IPS-18c (cell line): Measurements from ENCODE around the gene CA5A.

ENCODE experiments used
- H3K4me3 ChIP-seq: 2 replicates; pipeline ENCODE4 v1.7.0; 2013; ENCODE audit warnings: low read depth, mild to moderate bottlenecking, low read length, moderate library complexity; ENCODE audit not compliant: insufficient read depth
- H3K9me3 ChIP-seq: one replicate; pipeline ENCODE4 v1.6.1; 2013; ENCODE audit warnings: mild to moderate bottlenecking, low read length, moderate library complexity; ENCODE audit not compliant: control insufficient read depth, insufficient read depth

Gene CA5A

GRCh38 chr16:87851601-87852000 is 84.7 kb downstream of the CA5A start:
- Histone ChIP-seq H3K4me3 (no peak overlapping the region), H3K9me3 (no peaks in the 10 kb centered on the region)

- no peak overlapping the region for H3K4me3 ChIP-seq
- no peaks in the 10 kb centered on the region for H3K9me3 ChIP-seq
Observed at GRCh38 chr16:87851141-87851587, 85.2 kb downstream of the CA5A start.

- Histone ChIP-seq H3K4me3 (no peak overlapping the region), H3K9me3 (no peaks in the 10 kb centered on the region)
Observed at GRCh38 chr16:87850009-87851006, 86.0 kb downstream of the CA5A start.

- H3K9me3 ChIP-seq, result no peaks in the 10 kb centered on the region
- H3K4me3 ChIP-seq, result no peak overlapping the region
Observed at GRCh38 chr16:87849419-87850008, 86.8 kb downstream of the CA5A start.

GRCh38 chr16:87848676-87849345 is 87.5 kb downstream of the CA5A start:
- Histone ChIP-seq H3K9me3 (no peaks in the 10 kb centered on the region), H3K4me3 (no peak overlapping the region)

- no peak overlapping the region for H3K4me3 ChIP-seq
Observed at GRCh38 chr16:87847785-87848675, 88.3 kb downstream of the CA5A start.

GRCh38 chr16:87847467-87847784 is 88.9 kb downstream of the CA5A start:
- Histone ChIP-seq H3K9me3 (no peaks in the 10 kb centered on the region), H3K4me3 (no peak overlapping the region)

More at GRCh38 chr16:87847785-87848675, 88.3 kb downstream of the CA5A start:
- no peaks in the 10 kb centered on the region for H3K9me3 ChIP-seq

- Histone ChIP-seq H3K9me3 (no peaks in the 10 kb centered on the region), H3K4me3 (no peak overlapping the region)
Observed at GRCh38 chr16:87846705-87847466, 89.4 kb downstream of the CA5A start.

GRCh38 chr16:87845807-87846619 is 90.3 kb downstream of the CA5A start:
- no peak overlapping the region for H3K4me3 ChIP-seq
- H3K9me3 ChIP-seq, result no peaks in the 10 kb centered on the region

- Histone ChIP-seq H3K9me3 (no peaks in the 10 kb centered on the region), H3K4me3 (no peak overlapping the region)
Observed at GRCh38 chr16:87845213-87845612, 91.1 kb downstream of the CA5A start.

GRCh38 chr16:87844809-87845208 is 91.5 kb downstream of the CA5A start:
- Histone ChIP-seq H3K4me3 (no peak overlapping the region), H3K9me3 (no peaks in the 10 kb centered on the region)

GRCh38 chr16:87844120-87844733 is 92.1 kb downstream of the CA5A start:
- no peak overlapping the region for H3K4me3 ChIP-seq
- no peaks in the 10 kb centered on the region for H3K9me3 ChIP-seq

GRCh38 chr16:87843678-87844105 is 92.6 kb downstream of the CA5A start:
- Histone ChIP-seq H3K4me3 (no peak overlapping the region), H3K9me3 (no peaks in the 10 kb centered on the region)

- Histone ChIP-seq H3K4me3 (no peak overlapping the region), H3K9me3 (no peaks in the 10 kb centered on the region)
Observed at GRCh38 chr16:87842209-87842869, 94.0 kb downstream of the CA5A start.
